HEK293T (cell line): ENCODE measurements around the gene GPR143.

Experiments
- BHLHE40 ChIP-seq: fragments of 450-650 bp; IDR thresholded peaks from 2 replicates; pipeline ENCODE4 v1.6.1; 2016; ENCODE audit warnings: mild to moderate bottlenecking, moderate library complexity, borderline replicate concordance
- FOXA1 ChIP-seq: fragments of 450-650 bp; IDR thresholded peaks from 2 replicates; pipeline ENCODE4 v1.6.1; 2016; ENCODE audit warnings: mild to moderate bottlenecking
- FOXK2 ChIP-seq: fragments of 450-650 bp; IDR thresholded peaks from 2 replicates; pipeline ENCODE4 v1.6.1; 2016; ENCODE audit warnings: mild to moderate bottlenecking
- FOXM1 ChIP-seq: fragments of 450-650 bp; IDR thresholded peaks from 2 replicates; pipeline ENCODE4 v1.6.1; 2017; ENCODE audit warnings: mild to moderate bottlenecking, borderline replicate concordance
- L3MBTL2 ChIP-seq: fragments of 450-650 bp; conservative IDR thresholded peaks from 2 replicates; pipeline ENCODE4 v1.6.1; 2016; ENCODE audit warnings: mild to moderate bottlenecking
- NFRKB ChIP-seq: fragments of 450-650 bp; IDR thresholded peaks from 2 replicates; pipeline ENCODE4 v1.6.1; 2016; ENCODE audit warnings: mild to moderate bottlenecking, moderate library complexity
- SP1 ChIP-seq: fragments of 450-650 bp; IDR thresholded peaks from 2 replicates; pipeline ENCODE4 v1.6.1; 2017
- SUZ12 ChIP-seq: fragments of 450-650 bp; IDR thresholded peaks from 2 replicates; pipeline ENCODE4 v1.6.1; 2016; ENCODE audit warnings: mild to moderate bottlenecking

DNA sequence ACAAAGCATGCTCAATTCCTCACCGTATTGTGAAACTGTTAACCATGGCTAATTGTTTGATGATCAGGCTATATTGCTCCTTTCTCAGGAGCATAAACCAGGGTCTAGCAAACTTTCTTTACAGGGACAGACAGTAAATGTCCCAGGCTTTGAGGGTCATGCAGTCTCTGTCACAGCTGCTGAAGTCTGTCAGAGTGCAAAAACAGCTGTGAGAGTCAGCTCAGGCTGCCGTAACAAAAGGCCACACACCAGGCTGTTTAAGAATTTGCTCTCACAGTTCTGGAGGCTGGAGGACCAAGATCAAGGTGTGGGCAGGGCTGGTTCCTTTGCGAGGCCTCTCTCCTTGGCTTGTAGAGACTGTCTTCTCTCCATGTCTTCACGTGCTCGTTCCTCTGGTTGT, 75.6 kb downstream of the GPR143 start:
- no peak for TF ChIP-seq SP1
- no peak for TF ChIP-seq FOXM1
- TF ChIP-seq L3MBTL2, result no peak
- no peak for TF ChIP-seq BHLHE40
- no peak for TF ChIP-seq SUZ12
- no peak for TF ChIP-seq FOXA1
- no peak for TF ChIP-seq NFRKB
- no peak for TF ChIP-seq FOXK2
